GM23248 (cell line): ENCODE data around the gene MGAT3.

Experiments used
- EZH2 ChIP-seq: fragments of 200-600 bp; sonication (generic); IDR thresholded peaks from 2 replicates; pipeline ENCODE4 v1.6.1; 2018; ENCODE audit warnings: antibody characterized with exemption, mild to moderate bottlenecking; ENCODE audit not compliant: insufficient read depth, poor library complexity, severe bottlenecking
- EZH2phosphoT487 ChIP-seq: fragments of 200-600 bp; sonication (generic); IDR thresholded peaks from 2 replicates; pipeline ENCODE4 v1.6.1; 2018; ENCODE audit warnings: antibody characterized with exemption, moderate library complexity, mild to moderate bottlenecking, low read depth; ENCODE audit not compliant: insufficient read depth

DNA sequence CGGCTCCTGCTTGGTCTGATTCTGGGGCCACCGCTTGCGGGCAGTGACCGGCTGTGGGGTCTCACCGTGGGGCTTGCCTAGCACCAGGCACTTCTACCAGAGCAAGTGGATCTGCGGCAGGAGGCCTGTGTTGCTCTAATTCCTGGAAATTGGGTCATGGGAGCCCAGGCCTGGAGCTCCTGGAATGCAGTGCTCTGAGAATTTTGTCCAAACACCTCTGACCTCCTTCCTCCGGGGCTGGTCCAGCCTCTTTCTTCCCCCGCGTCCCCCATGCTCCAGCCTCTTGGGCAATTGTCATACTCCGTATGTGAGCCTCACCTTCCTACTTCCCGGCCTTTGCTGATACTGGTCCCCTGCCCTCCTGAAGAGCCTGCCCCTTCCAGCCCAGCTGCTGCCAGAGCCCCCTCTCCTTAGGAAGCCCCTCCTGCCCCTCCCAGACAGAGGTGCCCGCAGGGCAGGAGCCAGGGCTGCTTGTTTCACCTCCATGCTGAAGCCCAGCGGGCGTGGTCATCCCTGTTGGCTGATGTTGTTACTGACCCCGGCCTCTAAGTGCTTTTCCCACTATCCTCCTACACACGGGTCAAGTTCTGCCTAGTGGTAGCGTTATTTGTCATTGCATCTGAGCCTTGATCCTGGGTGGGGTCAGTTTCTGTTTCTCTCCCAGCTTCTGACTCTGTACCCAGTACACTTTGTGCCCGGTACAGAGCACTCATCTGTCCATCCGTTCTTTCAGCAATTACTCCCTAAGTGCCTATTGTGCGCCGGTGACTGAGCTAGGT, 9.6 kb downstream of the MGAT3 start:
- no peak for TF ChIP-seq EZH2
- no peak for TF ChIP-seq EZH2phosphoT487
